HS-5 (cell line): ENCODE results near the gene OR4K1.
"Not testable (repeated sequence)": the region's sequence is repeated elsewhere in the genome, so short reads cannot be mapped to it uniquely, and the experiment has no call there.

Experiments
- DNase-seq: peaks from one replicate; pipeline ENCODE4 v3.0.0-alpha.2; 2012; ENCODE audit warnings: low read depth

OR4K1 gene

DNA sequence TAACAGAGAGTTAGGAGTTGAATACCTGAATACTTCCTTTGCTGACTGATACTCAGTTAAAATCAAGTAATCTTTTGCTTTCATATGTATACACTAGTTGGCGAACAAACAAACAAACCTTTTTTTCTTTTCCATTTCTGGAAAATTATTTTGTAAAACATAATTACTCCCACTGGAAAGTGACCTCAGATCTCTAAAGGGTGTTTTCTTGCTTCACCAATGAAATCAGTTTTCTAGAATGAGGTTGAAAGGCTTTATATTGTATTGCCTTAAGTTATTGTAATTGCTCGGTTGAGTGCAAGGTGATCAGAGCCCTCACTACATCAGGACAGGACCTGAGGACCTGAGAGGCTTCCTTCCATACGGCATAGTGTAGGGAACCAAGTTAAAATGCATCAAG is at the start of gene OR4K1:
OR4K1 (plus strand) TSS at position 301 of the 400 bp plus-strand sequence. CDS start 4,750 bp downstream, outside the sequence.
- no peak for DNase-seq

DNA sequence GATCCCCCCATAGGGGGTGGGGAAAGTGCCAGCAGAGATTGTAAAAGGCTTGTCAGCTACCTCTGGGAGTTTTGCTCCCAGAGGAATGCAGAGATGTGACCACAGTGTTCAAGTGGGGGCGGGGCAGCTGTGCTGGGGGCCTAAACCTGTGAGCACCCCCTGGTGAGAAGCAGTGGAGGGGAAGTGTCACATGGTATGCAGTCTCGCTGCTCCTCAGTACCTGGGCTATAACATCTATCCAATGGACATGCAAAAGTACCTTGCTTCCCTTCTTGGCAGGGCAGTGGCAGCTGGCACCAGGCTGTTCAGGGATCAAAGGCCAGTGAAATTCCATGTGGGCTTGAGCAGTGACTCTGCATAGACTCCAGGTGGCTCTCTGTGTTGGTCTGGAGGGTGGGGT is 35.4 kb upstream of the OR4K1 start:
- DNase-seq = no peak

DNA sequence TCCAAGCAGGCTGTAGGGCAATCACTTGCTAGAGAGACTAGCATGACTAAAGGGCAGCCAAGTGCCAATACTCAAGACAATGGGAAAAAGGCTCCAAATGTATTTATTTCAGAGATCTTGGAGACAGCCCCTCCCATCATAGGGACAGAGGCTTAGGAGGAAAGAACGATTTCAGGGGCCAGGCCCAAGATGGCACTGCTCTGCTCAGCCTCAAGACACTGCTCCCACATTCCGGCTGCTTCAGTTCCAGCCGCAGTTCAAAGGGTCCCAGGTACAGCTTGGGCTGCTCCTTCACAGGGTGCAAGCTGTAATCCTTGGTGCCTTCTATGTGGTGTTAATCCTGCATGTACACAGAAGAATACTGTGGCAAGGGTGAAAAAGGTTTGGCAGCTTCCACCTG is 29.7 kb upstream of the OR4K1 start:
- DNase-seq = no peak

DNA sequence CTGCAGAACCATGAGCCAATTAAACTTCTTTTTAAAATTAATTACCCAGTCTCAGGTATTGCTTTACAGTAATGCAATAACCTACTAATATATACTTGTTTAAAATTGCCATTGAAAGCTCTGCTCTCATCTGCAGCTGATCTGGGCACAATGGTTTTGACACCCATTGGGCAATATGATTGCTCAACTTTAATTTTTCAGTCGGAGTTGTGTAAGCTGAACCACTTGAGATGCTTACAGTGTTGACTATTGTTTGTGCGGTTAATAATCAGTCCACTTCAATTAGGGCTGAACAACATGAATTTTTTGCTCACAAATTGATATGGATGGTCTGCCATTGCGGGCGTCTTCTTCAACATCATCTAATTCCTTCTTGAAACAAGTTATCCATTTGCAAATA is 28.3 kb upstream of the OR4K1 start:
- no peak for DNase-seq

GRCh38 chr14:19906665-19907064 is 24.1 kb upstream of the OR4K1 start:
- no peak for DNase-seq

GRCh38 chr14:19911114-19911513 is 19.6 kb upstream of the OR4K1 start:
- DNase-seq = no peak

GRCh38 chr14:19917243-19917642 is 13.5 kb upstream of the OR4K1 start:
- no peak for DNase-seq

GRCh38 chr14:19917955-19918518 is 12.7 kb upstream of the OR4K1 start:
- DNase-seq = no peak

DNA sequence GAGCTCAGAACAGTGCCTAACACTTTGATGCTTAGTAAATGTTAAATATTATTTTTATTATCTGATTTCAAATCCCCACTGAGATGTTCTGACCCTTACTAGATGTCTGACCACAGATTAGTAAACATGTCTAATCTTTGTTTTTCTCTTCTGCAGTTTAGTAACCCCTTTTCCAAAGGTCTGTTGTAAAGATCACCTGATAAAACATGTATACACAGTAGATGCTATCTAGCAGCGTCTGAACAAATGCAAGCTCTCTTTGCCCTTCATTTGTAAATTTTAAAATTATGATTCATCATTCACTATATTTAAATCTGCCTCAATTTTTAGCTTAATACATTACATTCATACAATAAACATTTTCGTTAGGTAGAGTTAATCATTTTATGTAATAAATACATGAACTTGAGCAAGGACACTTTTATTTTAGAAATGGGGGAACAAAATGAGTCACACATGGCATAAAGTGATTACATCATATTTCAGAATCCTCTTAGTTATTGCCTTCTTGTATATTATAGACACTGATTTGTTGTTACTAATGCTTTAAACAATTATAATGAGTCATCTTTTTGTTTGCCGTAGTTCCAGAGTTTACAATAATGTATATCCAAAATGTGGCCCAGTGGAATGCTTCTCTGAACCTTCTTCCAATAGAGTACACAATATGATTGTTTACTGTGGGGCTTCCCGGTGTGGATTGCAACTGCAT is 12.0 kb upstream of the OR4K1 start:
- no peak for DNase-seq

DNA sequence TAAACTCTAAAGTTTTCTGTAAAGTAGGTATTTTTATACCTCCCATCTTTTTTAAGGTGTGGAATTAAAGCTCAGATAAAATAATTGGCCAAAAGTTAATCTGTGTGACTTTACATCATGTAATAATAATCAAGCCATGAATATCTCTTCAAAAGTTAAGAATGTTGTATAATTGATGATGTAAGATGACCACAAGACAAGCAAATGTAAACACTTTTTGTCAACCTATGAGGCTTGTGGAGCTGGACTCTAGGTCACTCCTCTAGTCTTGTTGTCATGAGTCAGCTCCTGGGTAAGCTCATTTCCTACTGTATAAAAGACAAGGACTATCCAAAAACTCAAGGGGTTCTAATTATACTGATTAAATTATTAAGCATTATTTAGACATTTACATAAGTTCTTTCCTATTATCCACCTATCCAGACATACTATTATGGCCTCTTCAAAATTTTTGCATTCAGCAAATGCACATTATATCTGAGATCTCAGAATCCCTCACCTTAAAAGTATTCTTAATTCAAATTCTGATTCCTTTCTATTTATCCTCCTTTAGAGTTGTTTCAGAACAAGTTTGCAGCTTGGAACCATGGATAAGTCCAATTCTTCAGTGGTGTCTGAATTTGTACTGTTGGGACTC is 10.6 kb upstream of the OR4K1 start, which contains the start of gene OR4K5:
OR4K5 (plus strand) TSS at position 587 of the 637 bp plus-strand sequence; CDS start at position 587, 0 bp downstream.
- no peak for DNase-seq

GRCh38 chr14:19941668-19942067 is 11.0 kb downstream of the OR4K1 start:
- DNase-seq = no peak

DNA sequence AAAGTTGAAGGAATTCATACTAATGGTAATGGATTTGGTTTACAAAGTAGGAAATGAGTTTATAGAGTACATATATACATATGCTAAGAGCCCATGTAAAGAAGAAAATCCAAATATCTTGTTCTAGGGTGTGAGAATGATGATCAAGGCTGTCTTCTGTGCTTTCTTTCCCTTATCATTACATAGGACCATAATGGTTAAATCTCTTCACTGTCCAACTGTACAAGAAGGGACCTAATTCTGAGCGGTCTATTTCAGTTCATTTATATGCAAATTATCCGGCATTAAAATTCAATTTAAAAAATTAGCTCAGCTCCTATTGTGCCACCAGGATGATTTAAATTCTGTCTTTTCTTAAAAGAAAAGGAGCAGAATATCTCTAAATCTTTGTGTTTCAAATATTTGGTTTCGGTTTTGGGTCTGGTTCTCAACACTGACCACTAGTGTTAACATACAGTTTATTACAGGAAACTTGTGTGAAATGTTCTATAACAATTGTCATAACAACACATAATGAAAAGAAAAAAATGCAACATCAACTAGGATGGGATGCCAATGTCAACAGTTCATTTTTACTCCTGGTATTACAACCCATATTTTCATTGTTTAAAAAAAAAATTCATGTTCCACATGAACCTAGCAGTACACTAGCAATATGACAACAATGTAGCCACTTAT is 16.8 kb downstream of the OR4K1 start:
- peak; percentile 14 for DNase-seq

DNA sequence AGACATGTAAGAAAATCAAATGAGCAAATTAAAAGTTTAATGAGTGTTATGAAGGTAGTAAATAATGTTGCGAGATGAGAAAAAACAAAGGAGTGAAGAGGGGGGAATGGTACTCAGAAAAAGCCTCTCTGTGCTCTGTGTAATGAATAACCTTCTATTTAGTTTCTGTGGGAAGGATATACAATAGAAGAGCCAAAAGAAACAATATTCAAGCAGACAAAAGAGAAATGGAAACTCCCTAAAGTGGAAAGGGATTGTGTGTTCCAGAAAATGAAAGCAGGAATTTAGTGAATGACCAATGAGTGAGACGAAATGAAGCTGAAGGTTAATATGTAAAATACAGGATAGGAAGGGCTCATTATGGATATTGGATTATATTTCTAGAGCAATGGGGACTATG is 18.5 kb downstream of the OR4K1 start:
- DNase-seq = no peak

DNA sequence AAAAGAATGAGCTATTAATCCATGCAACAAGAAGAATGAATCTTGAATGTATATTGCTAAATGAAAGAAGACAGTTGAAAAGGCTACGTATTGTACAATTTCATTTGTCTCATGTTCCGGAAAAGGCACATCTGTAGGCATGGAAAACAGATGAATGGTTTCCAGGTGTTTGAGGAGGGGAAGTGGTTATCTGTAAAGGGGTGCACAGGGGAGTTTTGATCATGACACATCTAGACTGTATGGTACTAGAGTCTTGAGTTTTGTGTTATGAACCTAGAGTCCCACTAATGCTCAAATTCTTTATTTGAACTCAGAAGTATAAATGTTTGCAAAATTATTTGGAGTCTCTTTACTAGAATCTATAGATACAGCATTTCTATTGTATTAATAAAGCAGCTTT is 39.0 kb downstream of the OR4K1 start:
- DNase-seq = not testable (repeated sequence)

GRCh38 chr14:19974844-19975243 is 44.1 kb downstream of the OR4K1 start:
- DNase-seq = no peak

DNA sequence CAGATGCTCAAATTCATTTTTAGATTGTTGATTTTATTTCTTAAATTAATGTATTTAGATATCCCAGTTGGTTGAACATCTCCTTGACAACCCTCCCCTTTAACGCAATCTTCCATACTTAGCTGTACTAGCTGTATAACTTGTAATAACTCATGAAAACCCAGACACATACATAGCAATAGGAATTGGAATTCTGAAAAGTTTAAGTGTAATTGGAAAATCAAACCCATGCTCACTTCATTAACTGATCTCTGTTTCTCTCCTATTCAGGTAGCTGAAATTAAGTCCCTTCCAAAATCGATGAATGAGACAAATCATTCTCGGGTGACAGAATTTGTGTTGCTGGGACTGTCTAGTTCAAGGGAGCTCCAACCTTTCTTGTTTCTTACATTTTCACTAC is 44.6 kb downstream of the OR4K1 start, which contains the start of gene OR4K15:
OR4K15 (plus strand) TSS at position 301 of the 400 bp plus-strand sequence; CDS start at position 301, 0 bp downstream.
- DNase-seq = no peak
